ENCODE data around the gene TARS1.

DNA sequence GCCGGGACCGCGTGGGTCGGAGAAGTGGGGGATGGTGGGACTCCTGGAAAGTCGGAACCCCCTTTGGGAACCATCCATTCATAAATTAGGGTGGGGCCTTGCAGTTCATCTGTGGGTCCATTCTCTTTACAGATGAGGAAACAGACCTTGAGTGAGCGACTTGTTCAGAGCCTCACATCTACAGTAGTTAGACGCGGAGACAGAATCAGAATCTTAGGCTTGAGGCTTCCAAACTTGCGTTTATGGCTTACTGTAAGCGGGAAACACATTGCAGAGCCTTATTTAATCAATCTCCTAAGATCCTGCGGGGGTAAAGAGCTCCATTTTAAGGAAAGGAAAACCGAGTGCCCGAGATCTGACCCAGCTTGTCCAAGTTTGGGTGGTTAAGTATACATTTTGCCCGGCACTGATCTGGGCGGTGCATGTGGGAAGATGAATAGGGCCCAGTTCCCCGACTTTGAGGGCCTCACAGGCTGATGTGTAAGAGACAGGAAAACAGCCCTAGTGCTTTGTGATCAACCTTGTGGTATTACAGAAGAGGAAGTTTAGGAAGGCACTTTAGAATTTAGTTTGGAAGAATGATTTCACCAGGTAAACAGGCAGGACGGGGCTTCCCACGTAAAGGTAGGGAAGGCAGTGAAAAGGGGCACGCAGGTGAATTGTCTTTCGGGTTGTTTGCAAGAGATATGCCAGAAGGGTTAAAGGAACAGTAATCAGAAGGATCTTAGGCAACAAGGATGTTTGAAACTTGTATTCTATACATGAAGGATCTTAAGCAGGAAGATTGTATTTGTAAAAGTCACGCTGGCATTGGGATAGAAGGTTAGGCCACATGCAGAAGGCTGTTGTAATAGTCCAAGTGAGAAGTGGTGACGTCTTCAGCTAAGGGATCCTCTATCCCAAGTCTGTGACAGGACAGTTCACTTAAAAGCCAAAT, 744 bp downstream of the TARS1 start:
- TF ChIP-seq, protein P1, sequence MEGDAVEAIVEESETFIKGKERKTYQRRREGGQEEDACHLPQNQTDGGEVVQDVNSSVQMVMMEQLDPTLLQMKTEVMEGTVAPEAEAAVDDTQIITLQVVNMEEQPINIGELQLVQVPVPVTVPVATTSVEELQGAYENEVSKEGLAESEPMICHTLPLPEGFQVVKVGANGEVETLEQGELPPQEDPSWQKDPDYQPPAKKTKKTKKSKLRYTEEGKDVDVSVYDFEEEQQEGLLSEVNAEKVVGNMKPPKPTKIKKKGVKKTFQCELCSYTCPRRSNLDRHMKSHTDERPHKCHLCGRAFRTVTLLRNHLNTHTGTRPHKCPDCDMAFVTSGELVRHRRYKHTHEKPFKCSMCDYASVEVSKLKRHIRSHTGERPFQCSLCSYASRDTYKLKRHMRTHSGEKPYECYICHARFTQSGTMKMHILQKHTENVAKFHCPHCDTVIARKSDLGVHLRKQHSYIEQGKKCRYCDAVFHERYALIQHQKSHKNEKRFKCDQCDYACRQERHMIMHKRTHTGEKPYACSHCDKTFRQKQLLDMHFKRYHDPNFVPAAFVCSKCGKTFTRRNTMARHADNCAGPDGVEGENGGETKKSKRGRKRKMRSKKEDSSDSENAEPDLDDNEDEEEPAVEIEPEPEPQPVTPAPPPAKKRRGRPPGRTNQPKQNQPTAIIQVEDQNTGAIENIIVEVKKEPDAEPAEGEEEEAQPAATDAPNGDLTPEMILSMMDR (IDR thresholded peaks at IDR 0.05), result no peak
- no peak for TF ChIP-seq EP300 (IDR thresholded peaks at IDR 0.05)

Data from suprapubic skin (tissue), 3 donors.